Testis (tissue), 2 donors: ENCODE results near the gene SLC39A5.

Experiments
- CTCF ChIP-seq, 3 experiments: fragments of 450-650 bp in 2 of 3; fragments of 200-600 bp in 1 of 3; sonication (generic) in 1 of 3; IDR thresholded peaks; one replicate each; pipeline ENCODE4 v1.5.1; 2016 to 2019; ENCODE audit warnings: antibody characterized with exemption in 3 of 3, mild to moderate bottlenecking in 2 of 3, moderate library complexity in 1 of 3
- POLR2A ChIP-seq: fragments of 450-650 bp; IDR thresholded peaks from one replicate; pipeline ENCODE4 v1.6.1; 2017; ENCODE audit warnings: antibody characterized with exemption, mild to moderate bottlenecking, moderate library complexity

DNA sequence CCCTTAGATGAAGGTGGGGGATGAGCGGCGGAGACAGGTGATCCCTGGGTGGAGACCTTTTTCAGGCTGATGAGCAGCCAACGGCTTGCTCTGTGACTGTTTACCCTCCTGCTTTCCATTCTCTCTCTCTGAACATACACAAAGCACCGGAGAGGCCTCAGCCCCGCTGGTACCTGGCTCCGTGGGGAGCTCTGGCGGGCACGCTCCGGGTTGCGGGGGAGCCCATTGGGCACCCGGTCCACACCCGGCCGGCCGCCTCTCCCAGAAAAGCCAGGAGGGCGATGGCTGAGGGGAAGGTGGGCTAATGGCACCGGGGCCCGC lies 41.1 kb upstream of the SLC39A5 start:
- TF ChIP-seq CTCF (IDR thresholded peaks at IDR 0.05) (no peak), POLR2A (no peak)
